Measurements from ENCODE around the gene EXOSC2.

EXOSC2 gene

DNA sequence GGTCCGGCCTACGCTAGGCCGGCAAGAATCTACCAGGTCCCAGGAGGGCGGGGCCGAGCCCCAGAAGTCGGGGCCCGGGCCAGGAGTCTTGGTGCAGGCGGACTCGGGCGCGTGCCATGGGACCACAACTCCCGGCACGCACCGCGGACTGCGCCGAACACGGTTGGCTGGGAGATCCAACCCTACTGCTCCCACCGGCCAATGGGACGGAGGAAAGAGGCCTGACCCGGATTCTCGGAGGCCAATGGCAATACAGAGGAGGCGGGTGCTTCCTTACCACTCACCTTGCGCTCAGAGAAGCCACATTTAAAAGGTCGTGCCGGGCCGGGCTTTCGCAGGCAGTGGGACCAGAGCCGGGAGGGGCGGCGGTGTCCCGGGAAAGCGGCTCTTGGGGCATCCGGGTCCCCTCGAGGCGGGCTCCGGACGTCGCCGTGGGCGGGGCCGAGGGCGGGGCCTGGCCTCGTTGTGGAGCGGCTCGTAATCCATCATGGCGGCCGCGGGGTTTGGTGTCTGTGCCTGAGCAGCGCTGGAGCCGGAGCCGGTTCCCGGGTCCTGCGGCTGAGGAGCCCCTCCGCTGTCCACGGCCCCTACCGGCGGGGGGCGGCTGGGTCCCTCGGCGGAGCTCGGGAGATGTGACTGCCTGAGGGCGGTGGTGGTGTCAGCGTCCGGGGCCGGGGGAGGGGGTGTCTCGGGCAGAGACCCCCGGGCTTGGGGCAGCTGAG is 19.1 kb downstream of the EXOSC2 start:
- Histone ChIP-seq H3K4me3 (replicated peaks; ENCODE audit: low read depth, low read length) (peak overlapping the region; percentile 91), H3K27me3 (replicated peaks; ENCODE audit: control insufficient read depth, insufficient read depth, low read length) (no peaks in the 10 kb centered on the region), H3K36me3 (ENCODE audit: control insufficient read depth, insufficient read depth, low read length) (no peaks in the 10 kb centered on the region)
- TF ChIP-seq, protein P1, sequence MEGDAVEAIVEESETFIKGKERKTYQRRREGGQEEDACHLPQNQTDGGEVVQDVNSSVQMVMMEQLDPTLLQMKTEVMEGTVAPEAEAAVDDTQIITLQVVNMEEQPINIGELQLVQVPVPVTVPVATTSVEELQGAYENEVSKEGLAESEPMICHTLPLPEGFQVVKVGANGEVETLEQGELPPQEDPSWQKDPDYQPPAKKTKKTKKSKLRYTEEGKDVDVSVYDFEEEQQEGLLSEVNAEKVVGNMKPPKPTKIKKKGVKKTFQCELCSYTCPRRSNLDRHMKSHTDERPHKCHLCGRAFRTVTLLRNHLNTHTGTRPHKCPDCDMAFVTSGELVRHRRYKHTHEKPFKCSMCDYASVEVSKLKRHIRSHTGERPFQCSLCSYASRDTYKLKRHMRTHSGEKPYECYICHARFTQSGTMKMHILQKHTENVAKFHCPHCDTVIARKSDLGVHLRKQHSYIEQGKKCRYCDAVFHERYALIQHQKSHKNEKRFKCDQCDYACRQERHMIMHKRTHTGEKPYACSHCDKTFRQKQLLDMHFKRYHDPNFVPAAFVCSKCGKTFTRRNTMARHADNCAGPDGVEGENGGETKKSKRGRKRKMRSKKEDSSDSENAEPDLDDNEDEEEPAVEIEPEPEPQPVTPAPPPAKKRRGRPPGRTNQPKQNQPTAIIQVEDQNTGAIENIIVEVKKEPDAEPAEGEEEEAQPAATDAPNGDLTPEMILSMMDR (IDR thresholded peaks at IDR 0.05; ENCODE audit: insufficient read depth, low read length, poor library complexity, severe bottlenecking), result no peak
- DNase-seq (ENCODE audit: extremely low read depth, insufficient read length), result peak; percentile 97

DNA sequence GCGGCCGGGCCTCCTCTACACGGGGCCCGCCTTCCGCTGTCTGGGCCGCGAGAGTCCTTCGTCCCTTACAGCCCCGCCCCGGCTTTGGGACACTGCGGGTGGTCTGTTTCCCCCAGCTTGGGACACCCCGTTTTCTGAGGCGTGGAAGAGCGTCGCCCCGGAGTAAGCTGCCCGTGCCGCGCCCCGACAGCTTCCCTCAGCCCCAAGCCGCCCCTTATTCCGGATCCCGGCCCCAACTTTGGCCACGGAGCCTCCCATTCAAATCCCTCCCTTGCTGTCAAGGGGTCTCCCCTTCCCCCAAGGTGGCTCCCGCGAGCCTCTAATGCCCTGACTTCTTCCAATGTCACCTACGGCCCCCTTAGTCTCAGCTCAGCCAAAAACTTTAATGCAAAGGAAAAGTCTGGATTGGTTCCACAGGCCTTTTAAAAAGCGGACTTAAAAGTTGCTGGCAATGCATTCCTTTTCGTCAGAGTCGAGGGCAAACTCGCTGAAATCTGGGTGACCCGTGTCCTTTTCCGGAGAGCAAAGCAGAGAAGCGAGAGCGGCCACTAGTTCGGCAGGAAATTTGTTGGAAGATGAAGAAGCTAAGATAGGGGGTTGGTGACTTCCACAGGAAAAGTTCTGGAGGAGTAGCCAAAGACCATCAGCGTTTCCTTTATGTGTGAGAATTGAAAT is 19.8 kb downstream of the EXOSC2 start:
- peak overlapping the region; percentile 91 for H3K4me3 ChIP-seq (replicated peaks; ENCODE audit: low read depth, low read length)
- TF ChIP-seq, protein P1 (IDR thresholded peaks at IDR 0.05; ENCODE audit: insufficient read depth, low read length, poor library complexity, severe bottlenecking), result no peak
- no peak for DNase-seq (ENCODE audit: extremely low read depth, insufficient read length)
- H3K27me3 ChIP-seq (replicated peaks; ENCODE audit: control insufficient read depth, insufficient read depth, low read length), result no peaks in the 10 kb centered on the region
- no peaks in the 10 kb centered on the region for H3K36me3 ChIP-seq (ENCODE audit: control insufficient read depth, insufficient read depth, low read length)

GRCh38 chr9:130714586-130715110 is 21.1 kb downstream of the EXOSC2 start:
- TF ChIP-seq, protein P1 (IDR thresholded peaks at IDR 0.05; ENCODE audit: insufficient read depth, low read length, poor library complexity, severe bottlenecking), result no peak
- H3K27me3 ChIP-seq (replicated peaks; ENCODE audit: control insufficient read depth, insufficient read depth, low read length), result no peaks in the 10 kb centered on the region
- peak overlapping the region; percentile 91 for H3K4me3 ChIP-seq (replicated peaks; ENCODE audit: low read depth, low read length)
- DNase-seq (ENCODE audit: extremely low read depth, insufficient read length), result no peak
- H3K36me3 ChIP-seq (ENCODE audit: control insufficient read depth, insufficient read depth, low read length), result no peaks in the 10 kb centered on the region

DNA sequence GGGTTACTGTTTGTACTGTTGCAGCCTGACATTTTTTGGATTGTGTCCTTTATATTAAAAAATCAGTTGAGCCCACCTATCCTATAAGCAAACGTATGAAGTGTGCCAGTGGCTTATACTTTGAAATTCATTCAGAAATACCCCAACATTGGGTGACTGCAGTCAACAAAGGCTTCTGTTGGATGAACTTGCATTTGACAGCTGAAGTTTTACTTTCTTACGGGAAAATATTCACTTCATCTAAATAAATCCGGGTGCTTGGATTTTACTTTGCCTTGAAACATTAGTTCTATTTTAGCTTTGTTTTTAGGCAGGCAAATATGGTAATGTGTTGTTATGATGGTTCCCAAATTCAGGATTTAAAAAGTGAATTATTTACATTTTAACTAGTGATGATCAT is 21.7 kb downstream of the EXOSC2 start:
- no peak for DNase-seq (ENCODE audit: extremely low read depth, insufficient read length)
- H3K4me3 ChIP-seq (replicated peaks; ENCODE audit: low read depth, low read length), result peak overlapping the region; percentile 91
- TF ChIP-seq, protein P1 (IDR thresholded peaks at IDR 0.05; ENCODE audit: insufficient read depth, low read length, poor library complexity, severe bottlenecking), result no peak
- no peaks in the 10 kb centered on the region for H3K27me3 ChIP-seq (replicated peaks; ENCODE audit: control insufficient read depth, insufficient read depth, low read length)
- no peaks in the 10 kb centered on the region for H3K36me3 ChIP-seq (ENCODE audit: control insufficient read depth, insufficient read depth, low read length)

GRCh38 chr9:130718562-130718961 is 25.0 kb downstream of the EXOSC2 start:
- DNase-seq (ENCODE audit: extremely low read depth, insufficient read length), result no peak
- Histone ChIP-seq H3K27me3 (replicated peaks; ENCODE audit: control insufficient read depth, insufficient read depth, low read length) (no peaks in the 10 kb centered on the region), H3K4me3 (replicated peaks; ENCODE audit: low read depth, low read length) (no peak overlapping the region), H3K36me3 (ENCODE audit: control insufficient read depth, insufficient read depth, low read length) (no peaks in the 10 kb centered on the region)
- TF ChIP-seq, protein P1 (IDR thresholded peaks at IDR 0.05; ENCODE audit: insufficient read depth, low read length, poor library complexity, severe bottlenecking), result no peak

Data from GM06990 (cell line).